ENCODE data around the gene BLOC1S5. TPM values are rescaled to one million over a fixed set of nuclear protein-coding genes. Genes with fewer than 3 reads are reported as not detected.

Gene BLOC1S5
- total and polyA plus RNA-seq, 9 of the 15 experiments (the other 6 are each of a cell fraction or from before 2014, with no cell fraction given): 8.5 to 41.0 (median 27.7) TPM

DNA sequence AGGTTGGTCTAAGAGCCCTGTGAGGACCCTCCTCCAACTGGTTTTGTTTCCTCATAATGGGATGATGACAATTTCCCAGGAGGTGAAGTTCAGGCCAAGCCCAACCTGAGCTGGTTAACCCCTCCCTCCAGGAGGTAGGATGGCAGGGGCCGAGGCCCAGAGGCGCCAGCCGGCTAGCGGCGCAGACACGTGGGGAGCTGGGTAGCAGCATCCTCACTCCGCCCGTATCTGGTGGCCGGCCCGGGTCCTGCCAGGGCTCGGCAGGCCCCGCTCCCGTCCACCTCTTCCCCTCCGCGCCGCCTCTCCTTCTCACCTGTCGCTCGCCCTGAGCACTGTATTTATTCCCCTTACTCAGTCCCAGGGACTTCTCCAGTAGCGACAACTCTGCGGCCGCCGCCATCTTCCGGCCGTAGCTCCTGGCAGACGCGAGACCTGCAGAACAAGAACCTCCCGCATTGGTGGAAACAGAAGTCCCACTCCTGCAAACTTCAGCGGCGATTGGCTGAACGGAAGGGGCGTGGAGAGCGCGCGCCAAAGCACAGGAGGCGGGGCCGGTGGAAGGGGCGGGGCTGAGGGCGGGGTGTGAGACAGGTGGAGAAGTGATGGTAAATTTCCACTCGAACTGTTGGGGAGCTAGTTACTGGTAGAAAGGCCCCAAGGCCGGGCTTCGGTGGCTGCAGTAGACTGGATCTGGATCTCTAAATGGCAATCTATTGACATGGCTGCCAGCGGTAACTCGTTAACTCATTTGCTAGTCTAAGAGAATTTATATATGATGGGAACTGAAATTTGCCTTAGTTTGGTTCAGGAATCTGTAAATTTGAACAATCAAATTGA, 38.2 kb upstream of the BLOC1S5 start, which contains the start of gene EEF1E1 (continued):
- TF ChIP-seq NR2C2 (CRISPR knock-in tag; IDR thresholded peaks at IDR 0.05): no peak
- peak; percentile 35; the same call in 1 of the 2 replicates for TF ChIP-seq NR2C2 (tag; IDR thresholded peaks at IDR 0.05)
- TF ChIP-seq, protein P1, sequence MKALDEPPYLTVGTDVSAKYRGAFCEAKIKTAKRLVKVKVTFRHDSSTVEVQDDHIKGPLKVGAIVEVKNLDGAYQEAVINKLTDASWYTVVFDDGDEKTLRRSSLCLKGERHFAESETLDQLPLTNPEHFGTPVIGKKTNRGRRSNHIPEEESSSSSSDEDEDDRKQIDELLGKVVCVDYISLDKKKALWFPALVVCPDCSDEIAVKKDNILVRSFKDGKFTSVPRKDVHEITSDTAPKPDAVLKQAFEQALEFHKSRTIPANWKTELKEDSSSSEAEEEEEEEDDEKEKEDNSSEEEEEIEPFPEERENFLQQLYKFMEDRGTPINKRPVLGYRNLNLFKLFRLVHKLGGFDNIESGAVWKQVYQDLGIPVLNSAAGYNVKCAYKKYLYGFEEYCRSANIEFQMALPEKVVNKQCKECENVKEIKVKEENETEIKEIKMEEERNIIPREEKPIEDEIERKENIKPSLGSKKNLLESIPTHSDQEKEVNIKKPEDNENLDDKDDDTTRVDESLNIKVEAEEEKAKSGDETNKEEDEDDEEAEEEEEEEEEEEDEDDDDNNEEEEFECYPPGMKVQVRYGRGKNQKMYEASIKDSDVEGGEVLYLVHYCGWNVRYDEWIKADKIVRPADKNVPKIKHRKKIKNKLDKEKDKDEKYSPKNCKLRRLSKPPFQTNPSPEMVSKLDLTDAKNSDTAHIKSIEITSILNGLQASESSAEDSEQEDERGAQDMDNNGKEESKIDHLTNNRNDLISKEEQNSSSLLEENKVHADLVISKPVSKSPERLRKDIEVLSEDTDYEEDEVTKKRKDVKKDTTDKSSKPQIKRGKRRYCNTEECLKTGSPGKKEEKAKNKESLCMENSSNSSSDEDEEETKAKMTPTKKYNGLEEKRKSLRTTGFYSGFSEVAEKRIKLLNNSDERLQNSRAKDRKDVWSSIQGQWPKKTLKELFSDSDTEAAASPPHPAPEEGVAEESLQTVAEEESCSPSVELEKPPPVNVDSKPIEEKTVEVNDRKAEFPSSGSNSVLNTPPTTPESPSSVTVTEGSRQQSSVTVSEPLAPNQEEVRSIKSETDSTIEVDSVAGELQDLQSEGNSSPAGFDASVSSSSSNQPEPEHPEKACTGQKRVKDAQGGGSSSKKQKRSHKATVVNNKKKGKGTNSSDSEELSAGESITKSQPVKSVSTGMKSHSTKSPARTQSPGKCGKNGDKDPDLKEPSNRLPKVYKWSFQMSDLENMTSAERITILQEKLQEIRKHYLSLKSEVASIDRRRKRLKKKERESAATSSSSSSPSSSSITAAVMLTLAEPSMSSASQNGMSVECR (CRISPR knock-in tag; IDR thresholded peaks at IDR 0.05): peak; percentile 84
- TF ChIP-seq MECOM (CRISPR knock-in tag; IDR thresholded peaks at IDR 0.05): peak; percentile 21; the same call in 1 of the 2 replicates
- TF ChIP-seq BDP1 (IDR thresholded peaks at IDR 0.05; ENCODE audit: insufficient read depth, insufficient read length): no peak
- TF ChIP-seq MAZ (CRISPR knock-in tag; conservative IDR thresholded peaks at IDR 0.05 in 1 of 2, IDR thresholded peaks at IDR 0.05 in 1 of 2): peak in 1 of 2 experiments; percentile 48; a peak in 3 of 4 replicates
- TF ChIP-seq SMARCA4 (IDR thresholded peaks at IDR 0.05): no peak
- peak; percentile 81 for TF ChIP-seq MXI1 (IDR thresholded peaks at IDR 0.05; ENCODE audit: low read depth, low read length)
- no peak for TF ChIP-seq SIX5 (IDR thresholded peaks at IDR 0.05; ENCODE audit: borderline replicate concordance in 1 of 2, insufficient read depth in 1 of 2, low read depth in 1 of 2, low read length in 2 of 2)
- 0 out of 2 replicates have a peak, but pooled peaks have one; percentile 34 for TF ChIP-seq GTF2F1 (IDR thresholded peaks at IDR 0.05; ENCODE audit: low read depth, low read length)
- TF ChIP-seq TRIM24 (IDR thresholded peaks at IDR 0.05): no peak
- TF ChIP-seq DNMT1 (IDR thresholded peaks at IDR 0.05): no peak
- peak; percentile 96 for TF ChIP-seq NFRKB (IDR thresholded peaks at IDR 0.05; ENCODE audit: low read depth)
- peak; percentile 93 for TF ChIP-seq TBP (optimal IDR thresholded peaks at IDR 0.05; ENCODE audit: low read depth, low read length)
- no peak for TF ChIP-seq SP2 (IDR thresholded peaks at IDR 0.05; ENCODE audit: extremely low read depth, low read depth, low read length, poor library complexity, severe bottlenecking)
- no peak for TF ChIP-seq SAFB2 (IDR thresholded peaks at IDR 0.05; ENCODE audit: borderline replicate concordance, low read depth, low read length, severe bottlenecking)
- no peak for TF ChIP-seq ADNP (tag; IDR thresholded peaks at IDR 0.05)
- TF ChIP-seq, protein P2, sequence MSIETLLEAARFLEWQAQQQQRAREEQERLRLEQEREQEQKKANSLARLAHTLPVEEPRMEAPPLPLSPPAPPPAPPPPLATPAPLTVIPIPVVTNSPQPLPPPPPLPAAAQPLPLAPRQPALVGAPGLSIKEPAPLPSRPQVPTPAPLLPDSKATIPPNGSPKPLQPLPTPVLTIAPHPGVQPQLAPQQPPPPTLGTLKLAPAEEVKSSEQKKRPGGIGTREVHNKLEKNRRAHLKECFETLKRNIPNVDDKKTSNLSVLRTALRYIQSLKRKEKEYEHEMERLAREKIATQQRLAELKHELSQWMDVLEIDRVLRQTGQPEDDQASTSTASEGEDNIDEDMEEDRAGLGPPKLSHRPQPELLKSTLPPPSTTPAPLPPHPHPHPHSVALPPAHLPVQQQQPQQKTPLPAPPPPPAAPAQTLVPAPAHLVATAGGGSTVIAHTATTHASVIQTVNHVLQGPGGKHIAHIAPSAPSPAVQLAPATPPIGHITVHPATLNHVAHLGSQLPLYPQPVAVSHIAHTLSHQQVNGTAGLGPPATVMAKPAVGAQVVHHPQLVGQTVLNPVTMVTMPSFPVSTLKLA (conservative IDR thresholded peaks at IDR 0.05): peak; percentile 94 to 98
- 0 out of 2 replicates have a peak, but pooled peaks have one; percentile 17 for TF ChIP-seq KLF13 (tag; IDR thresholded peaks at IDR 0.05; ENCODE audit: borderline replicate concordance, low read depth)
- TF ChIP-seq, protein P3, sequence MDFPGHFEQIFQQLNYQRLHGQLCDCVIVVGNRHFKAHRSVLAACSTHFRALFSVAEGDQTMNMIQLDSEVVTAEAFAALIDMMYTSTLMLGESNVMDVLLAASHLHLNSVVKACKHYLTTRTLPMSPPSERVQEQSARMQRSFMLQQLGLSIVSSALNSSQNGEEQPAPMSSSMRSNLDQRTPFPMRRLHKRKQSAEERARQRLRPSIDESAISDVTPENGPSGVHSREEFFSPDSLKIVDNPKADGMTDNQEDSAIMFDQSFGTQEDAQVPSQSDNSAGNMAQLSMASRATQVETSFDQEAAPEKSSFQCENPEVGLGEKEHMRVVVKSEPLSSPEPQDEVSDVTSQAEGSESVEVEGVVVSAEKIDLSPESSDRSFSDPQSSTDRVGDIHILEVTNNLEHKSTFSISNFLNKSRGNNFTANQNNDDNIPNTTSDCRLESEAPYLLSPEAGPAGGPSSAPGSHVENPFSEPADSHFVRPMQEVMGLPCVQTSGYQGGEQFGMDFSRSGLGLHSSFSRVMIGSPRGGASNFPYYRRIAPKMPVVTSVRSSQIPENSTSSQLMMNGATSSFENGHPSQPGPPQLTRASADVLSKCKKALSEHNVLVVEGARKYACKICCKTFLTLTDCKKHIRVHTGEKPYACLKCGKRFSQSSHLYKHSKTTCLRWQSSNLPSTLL (IDR thresholded peaks at IDR 0.05): no peak
